GM19025 (cell line): ENCODE measurements around the gene ROMO1.
A peak's percentile ranks its signal among the peaks of the same experiment; 100 is the strongest.
"Not testable (repeated sequence)": the region's sequence is repeated elsewhere in the genome, so short reads cannot be mapped to it uniquely, and the experiment has no call there.

ENCODE experiments used
- ATAC-seq: cut with Tn5 transposase; IDR thresholded peaks from one replicate; pipeline ENCODE4 v1.9.1; 2021; ENCODE audit warnings: mild to moderate bottlenecking, low read depth, moderate library complexity; ENCODE audit not compliant: unreplicated experiment

Gene ROMO1

GRCh38 chr20:35680452-35681183, 18.6 kb upstream of the ROMO1 start:
- ATAC-seq = no peak

- ATAC-seq = no peak
Observed at GRCh38 chr20:35681960-35682359, 17.2 kb upstream of the ROMO1 start.

DNA sequence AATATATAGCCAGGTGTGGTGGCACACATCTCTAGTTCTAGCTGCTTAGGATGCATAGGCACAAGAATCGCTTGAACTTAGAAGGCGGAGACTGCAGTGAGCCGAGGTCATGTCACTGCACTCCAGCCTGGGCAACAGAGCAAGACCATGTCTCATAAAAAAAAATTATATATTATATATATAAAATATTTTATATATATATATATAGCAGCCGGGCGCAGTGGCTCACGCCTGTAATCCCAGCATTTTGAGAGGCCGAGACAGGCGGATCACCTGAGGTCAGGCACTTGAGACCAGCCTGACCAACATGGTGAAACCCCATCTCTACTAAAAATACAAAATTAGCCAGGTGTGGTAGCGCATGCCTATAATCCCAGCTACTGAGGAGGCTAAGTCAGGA, 13.8 kb upstream of the ROMO1 start:
- not testable (repeated sequence) for ATAC-seq

DNA sequence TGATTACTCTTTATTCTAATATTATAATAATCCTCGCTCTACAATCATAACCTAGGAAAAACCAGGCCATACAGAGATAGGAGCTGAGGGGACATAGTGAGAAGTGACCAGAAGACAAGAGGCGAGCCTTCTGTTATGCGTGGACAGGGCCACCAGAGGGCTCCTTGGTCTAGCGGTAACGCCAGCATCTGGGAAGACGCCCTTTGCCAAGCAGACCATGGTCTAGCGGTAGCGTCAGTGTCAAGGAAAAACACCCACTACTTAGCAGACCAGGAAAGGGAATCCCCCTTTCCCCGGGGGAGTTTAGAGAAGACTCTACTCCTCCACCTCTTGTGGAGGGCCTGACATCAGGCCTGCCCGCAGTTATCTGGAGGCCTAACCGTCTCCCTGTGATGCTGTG, 12.3 kb upstream of the ROMO1 start:
- ATAC-seq = not testable (repeated sequence)

GRCh38 chr20:35690265-35690664, 8.9 kb upstream of the ROMO1 start:
- ATAC-seq = no peak

- ATAC-seq = no peak
Observed at GRCh38 chr20:35695245-35695749, 3.9 kb upstream of the ROMO1 start.

GRCh38 chr20:35695978-35696377, 3.2 kb upstream of the ROMO1 start:
- ATAC-seq = no peak

DNA sequence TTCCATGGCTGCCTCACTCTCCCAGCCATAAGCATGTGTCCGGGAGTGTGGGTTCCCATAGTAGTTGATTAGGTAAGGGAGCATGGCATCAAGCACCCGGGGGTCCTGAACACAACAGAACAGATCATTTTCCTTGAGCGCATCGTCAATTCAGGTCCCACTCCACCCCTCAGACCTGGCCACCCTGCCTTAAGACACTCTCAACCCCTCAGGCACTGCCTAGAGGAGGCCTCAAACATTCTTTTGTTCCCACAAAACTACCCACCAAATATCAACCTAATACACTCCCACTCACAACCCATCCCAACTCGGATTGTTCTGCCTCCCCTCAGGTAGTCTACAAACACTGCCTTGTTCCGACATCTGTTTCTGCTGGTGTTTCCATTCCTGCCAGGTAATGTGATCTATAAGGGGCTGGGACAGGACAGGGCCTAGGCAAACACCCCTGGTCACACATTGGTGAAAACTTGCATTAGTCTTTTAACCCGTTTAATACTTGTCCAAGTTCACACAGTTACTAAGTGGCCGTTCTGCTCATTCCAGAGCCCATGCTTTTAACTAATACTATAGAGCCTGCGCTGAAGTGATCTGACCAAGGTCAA, 1.4 kb upstream of the ROMO1 start:
- no peak for ATAC-seq

DNA sequence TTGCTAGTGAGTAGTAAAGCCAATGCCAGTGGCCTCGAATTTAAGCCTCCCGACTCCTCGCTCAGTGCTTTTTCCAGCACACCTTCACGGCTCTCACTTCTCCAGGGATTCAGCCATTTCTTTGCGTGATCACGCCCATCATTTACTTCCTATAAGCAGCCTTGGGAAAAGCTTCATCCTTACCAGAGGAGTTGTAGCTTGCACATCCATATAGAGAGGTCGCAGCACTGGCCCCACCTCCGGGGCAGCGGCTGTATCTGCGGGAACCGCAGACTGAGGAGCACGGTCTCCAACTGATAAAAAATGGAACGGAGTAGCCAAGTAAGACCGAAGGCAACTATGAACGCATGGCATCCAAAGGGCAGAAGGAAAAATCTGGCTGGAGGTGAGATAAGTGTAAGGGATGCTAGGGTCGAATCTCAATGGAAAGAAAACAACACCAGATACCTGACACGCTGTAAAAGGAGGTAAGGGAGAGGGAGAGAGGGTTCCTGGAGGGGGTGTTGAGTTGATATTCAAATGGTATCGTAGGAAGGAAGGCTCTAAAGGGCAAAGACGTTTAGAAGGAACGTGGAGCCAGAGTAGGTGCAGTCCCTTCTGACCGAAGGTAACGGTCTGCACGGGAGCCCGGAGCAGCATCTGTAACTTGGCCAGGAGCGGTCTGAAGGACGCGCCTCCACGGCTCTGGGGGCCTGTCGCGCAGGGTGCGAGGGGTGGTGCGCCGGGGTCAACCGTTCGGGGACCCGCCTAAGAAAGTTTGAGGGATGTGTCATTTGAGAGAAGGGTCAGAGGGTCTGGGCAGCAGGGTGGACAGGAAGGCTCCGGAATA, 693 bp upstream of the ROMO1 start:
- peak; percentile 20 for ATAC-seq

DNA sequence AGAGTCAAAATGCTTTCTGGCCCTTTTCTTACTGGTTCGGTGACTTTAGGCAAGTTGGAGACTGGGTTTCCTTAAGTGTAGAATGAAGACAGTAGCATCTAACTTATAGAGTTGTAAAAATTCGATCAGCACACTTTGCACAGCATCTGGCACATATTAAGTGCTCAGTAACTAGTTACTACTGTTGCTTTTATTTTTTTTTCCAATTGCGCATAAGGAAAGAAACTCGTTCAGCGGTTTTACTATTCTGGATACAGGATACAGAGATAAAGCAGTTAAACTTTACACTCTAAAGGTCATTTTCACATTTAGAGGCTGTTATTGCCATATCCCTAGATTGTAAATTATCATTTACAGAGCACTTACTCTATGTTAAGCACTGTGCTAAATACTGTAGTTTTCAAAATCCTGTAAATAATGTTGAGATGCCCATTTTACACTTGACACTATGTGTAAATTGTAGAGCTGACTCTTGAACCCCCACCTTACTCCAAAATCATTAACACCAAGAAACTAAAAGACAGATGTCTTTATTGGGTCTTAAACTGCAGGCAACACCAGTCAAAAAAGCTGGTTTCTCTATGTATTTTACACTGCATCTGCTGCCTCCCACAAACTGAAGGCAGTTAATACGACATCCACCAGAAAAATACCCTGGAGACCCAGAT, 886 bp downstream of the ROMO1 start:
- no peak for ATAC-seq

DNA sequence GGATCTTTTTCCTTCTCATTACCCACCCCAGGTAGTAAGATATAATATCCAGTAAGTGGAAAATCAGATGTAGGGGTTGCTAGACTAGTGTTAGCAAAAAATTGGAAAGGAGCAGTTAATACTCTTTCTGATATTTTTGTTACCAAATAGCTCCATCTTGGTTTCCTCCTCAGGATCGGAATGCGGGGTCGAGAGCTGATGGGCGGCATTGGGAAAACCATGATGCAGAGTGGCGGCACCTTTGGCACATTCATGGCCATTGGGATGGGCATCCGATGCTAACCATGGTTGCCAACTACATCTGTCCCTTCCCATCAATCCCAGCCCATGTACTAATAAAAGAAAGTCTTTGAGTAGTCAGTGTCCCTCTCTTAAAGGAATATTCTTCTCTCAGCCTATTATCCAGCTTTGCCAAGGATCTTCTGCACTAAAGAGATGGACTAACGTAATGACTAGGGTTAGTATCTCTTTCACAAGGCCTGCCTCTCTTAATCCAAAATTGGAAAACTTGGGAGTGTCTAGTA, 1.5 kb downstream of the ROMO1 start:
- ATAC-seq = no peak

DNA sequence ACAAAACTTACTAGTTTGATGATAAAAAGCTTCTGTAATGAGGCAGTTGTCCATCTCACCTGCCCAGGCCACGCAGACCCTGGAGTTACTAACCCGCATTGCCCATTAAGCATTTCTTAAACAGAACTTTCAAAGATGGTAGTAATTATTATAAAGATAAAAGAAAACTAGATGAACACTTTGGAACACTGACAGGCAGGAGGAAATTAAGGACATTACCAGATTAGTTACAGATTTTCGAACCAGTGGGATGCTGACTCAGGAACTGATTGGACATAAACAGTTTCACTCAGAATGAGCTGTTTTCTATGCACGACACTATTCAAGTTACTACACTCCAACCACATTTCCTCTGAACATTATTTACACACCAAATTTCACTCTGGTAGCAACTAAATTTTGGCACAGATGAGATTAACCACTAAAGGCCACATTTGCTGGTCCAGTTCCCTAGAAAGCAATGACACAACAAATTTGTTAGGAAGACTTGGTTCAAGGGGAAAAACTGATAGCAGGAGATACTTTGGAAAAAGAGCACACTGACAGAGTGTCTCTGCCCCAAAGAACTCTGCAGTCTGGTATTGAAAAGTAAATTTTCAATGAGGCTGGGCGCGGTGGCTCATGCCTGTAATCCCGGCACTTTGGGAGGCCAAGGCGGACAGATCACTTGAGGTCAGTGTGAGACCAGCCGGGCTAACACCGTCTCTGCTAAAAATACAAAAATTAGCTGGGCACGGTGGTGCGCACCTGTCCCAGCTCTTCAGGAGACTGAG, 3.0 kb downstream of the ROMO1 start:
- no peak for ATAC-seq

- no peak for ATAC-seq
Observed at GRCh38 chr20:35702824-35703695, 3.9 kb downstream of the ROMO1 start.

- no peak for ATAC-seq
Observed at GRCh38 chr20:35704514-35705261, 5.5 kb downstream of the ROMO1 start.

- ATAC-seq = not testable (repeated sequence)
Observed at GRCh38 chr20:35705894-35706293, 6.7 kb downstream of the ROMO1 start.

DNA sequence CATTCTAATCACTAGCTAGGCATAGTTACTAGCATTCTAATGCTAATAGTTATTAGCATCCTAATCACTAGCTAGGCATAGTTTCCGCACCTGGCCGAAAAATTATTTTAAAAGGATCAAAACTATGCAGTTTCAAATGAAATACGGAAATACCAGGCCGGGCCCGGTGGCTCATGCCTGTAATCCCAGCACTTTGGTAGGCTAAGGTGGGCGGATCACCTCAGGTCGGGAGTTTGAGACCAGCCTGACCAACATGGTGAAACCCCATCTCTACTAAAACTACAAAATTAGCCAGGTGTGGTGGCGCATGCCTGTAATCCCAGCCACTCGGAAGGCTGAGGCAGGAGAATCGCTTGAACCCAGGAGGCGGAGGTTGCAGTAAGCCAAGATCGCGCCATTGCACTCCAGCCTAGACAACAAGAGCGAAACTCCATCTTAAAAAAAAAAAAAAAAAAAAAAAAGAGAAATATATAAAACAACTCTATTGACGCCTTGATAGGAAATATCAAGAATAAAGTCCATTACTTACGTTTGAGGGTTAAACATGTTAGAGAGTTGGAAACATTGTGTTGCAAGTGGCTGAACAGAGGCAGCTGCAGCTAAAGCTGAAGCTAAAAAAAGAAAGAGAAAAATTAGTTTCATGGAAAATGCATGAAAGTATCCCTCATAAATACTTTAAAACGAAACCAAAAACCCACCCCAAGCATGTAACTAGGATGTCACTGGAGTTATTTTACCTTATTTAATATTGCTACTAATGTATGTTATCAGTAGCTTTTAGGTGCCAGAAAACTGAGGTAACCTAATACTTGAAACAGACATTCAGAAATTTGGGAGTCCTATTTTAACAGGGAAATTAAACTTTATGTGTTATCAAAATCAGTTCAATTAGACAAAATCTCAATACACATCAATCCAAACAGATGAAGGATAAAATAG, 7.7 kb downstream of the ROMO1 start:
- not testable (repeated sequence) for ATAC-seq

GRCh38 chr20:35708502-35708901, 9.3 kb downstream of the ROMO1 start:
- ATAC-seq = no peak
